ENCODE measurements around the gene H6PD.

H6PD gene

GRCh38 chr1:9317591-9318417 lies 83.2 kb downstream of the H6PD start:
- Histone ChIP-seq H3K4me3 (ENCODE audit: low read depth in 1 of 2, low read length in 1 of 2) (no peak overlapping the region), H3K27ac (no peak overlapping the region), H3K4me1 (ENCODE audit: control insufficient read depth in 1 of 2, insufficient read depth in 1 of 2, low read depth in 1 of 2, low read length in 1 of 2) (no peaks in the 10 kb centered on the region), H3K9me3 (no peaks in the 10 kb centered on the region), H3K27me3 (peaks cover 47% of the 10 kb centered on the region), H3K36me3 (no peaks in the 10 kb centered on the region)
- TF ChIP-seq CTCF (IDR thresholded peaks at IDR 0.05), result no peak

GRCh38 chr1:9319208-9319788 lies 84.7 kb downstream of the H6PD start:
- no peaks in the 10 kb centered on the region for H3K36me3 ChIP-seq
- no peak overlapping the region for H3K4me3 ChIP-seq (ENCODE audit: low read depth in 1 of 2, low read length in 1 of 2)
- no peak for TF ChIP-seq CTCF (IDR thresholded peaks at IDR 0.05)
- no peak overlapping the region for H3K27ac ChIP-seq
- peaks cover 47% of the 10 kb centered on the region for H3K27me3 ChIP-seq
- no peaks in the 10 kb centered on the region for H3K4me1 ChIP-seq (ENCODE audit: control insufficient read depth in 1 of 2, insufficient read depth in 1 of 2, low read depth in 1 of 2, low read length in 1 of 2)
- no peaks in the 10 kb centered on the region for H3K9me3 ChIP-seq

- H3K4me3 ChIP-seq (ENCODE audit: low read depth in 1 of 2, low read length in 1 of 2), result no peak overlapping the region
- H3K4me1 ChIP-seq (ENCODE audit: control insufficient read depth in 1 of 2, insufficient read depth in 1 of 2, low read depth in 1 of 2, low read length in 1 of 2), result no peaks in the 10 kb centered on the region
- TF ChIP-seq CTCF (IDR thresholded peaks at IDR 0.05), result no peak
- peaks cover 47% of the 10 kb centered on the region for H3K27me3 ChIP-seq
- H3K27ac ChIP-seq, result no peak overlapping the region
- H3K36me3 ChIP-seq, result no peaks in the 10 kb centered on the region
- H3K9me3 ChIP-seq, result no peaks in the 10 kb centered on the region
Measured at GRCh38 chr1:9319789-9320519, 85.4 kb downstream of the H6PD start.
